Stimulated activated CD8-positive, alpha-beta memory T cell treated with anti-CD3 and anti-CD28 coated beads, Interleukin-15, amount 100 ng/mL, for 24 hours (primary cell): ENCODE results near the gene ITGAX.

Experiments
- DNase-seq: peaks from one replicate; pipeline ENCODE4 v3.0.0-alpha.2; 2020; ENCODE audit warnings: low read depth

Gene ITGAX

GRCh38 chr16:31348579-31348978 is 6.4 kb upstream of the ITGAX start:
- DNase-seq = no peak

GRCh38 chr16:31350275-31351005 is 4.5 kb upstream of the ITGAX start:
- DNase-seq = no peak

GRCh38 chr16:31351246-31351941 is 3.6 kb upstream of the ITGAX start:
- no peak for DNase-seq

- no peak for DNase-seq
Observed at GRCh38 chr16:31351942-31352325, 3.0 kb upstream of the ITGAX start.

- no peak for DNase-seq
Observed at GRCh38 chr16:31352376-31353115, 2.4 kb upstream of the ITGAX start.

DNA sequence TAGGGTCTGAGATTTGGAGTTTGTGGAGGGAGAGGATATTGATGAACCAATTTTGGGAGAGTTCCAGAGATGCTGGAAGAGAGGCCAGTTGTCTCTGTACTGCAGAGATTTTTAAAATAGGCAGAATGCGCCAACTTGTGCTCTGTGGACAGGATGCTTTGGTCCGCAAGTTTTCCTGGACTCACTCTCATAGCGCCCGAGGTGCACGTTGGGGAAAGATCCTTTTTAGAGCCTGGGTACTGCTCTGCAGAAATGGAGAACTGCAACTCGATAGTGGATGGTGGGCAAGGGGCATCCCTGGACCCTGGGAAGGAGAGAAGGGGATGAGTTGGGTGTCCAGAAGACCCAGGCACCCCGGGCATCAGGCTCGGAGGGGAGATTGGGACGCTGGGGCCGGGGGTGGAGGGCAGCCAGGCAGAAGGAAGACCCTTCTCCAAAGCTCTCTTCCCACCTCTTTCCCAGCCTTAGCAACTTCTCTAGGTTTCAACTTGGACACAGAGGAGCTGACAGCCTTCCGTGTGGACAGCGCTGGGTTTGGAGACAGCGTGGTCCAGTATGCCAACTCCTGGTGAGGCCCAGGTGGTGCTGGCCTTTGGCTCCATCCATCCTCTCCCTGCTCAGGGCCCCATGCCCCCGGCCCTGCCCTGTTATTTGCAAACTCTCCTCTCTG is 590 bp downstream of the ITGAX start:
- DNase-seq = no peak

- no peak for DNase-seq
Observed at GRCh38 chr16:31356566-31357323, 1.8 kb downstream of the ITGAX start.

DNA sequence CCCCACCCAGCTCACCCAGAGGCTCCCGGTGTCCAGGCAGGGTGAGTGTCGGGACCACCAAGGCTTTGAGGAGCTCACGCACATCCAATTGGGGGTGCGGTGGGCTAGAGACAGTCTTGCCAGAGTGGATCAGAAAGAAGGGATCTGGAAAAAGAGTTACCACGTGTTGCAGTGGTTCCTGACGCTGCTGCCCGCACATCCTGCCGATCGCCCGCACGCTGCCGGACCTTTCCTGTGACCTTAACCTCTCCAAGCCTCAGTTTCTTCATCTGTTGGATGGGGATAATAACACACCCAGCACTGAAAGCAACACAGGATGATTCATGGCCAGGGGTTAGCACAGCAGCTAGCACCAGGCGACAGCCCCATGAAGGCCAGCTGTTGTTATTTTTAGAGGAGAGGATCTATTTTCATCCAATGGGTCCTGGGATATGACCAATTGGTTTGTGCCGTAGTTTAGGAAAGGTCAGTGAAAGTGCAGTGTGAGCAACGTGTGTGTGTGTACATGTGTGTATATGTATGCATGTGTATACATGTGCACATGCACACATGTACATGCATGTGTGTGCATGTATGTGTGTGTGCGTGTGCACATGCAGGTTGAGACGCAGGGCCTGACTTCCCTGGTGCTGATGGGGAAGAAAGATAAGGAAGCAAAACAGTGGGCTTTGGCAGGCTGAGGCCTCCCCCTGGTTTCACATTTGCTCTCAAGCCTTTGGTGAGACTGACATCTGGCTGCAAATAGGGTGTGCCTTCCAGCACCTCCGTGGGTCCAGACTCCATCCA is 2.5 kb downstream of the ITGAX start:
- DNase-seq = no peak

DNA sequence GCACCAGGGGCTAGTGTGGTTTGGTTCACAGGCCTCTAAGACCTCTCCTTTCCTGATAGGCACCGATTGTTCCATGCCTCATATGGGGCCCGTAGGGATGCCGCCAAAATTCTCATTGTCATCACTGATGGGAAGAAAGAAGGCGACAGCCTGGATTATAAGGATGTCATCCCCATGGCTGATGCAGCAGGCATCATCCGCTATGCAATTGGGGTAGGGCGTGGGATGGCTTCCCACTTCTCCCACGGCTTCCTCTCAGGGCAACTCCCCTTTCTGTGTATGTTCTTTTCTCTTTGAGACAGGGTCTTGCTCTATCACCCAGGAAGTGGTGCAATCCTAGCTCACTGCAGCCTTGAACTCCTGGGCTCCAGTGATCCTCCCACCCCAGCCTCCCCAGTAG is 5.3 kb downstream of the ITGAX start:
- DNase-seq = no peak

- DNase-seq = no peak
Observed at GRCh38 chr16:31361201-31362110, 6.5 kb downstream of the ITGAX start.

GRCh38 chr16:31362476-31363405 is 7.8 kb downstream of the ITGAX start:
- DNase-seq = no peak

GRCh38 chr16:31363721-31364120 is 8.7 kb downstream of the ITGAX start:
- no peak for DNase-seq

DNA sequence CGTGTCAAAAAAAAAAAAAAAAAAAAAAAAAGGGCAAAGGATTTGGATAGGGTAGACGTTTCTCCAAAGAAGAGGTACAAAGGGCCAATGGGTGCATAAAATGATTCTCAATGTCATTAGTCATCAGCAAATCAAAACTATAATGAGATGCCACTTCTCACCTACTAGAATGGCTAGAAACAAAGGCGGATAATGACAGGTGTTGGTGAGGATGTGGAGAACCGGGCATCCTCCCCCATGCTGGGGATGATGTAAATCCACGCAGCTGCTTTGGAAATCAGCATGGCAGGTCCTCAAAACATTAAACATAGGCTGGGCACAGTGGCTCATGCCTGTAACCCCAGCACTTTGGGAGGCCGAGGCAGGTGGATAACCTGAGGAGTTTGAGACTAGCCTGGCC is 9.4 kb downstream of the ITGAX start:
- DNase-seq = no peak

- no peak for DNase-seq
Observed at GRCh38 chr16:31365131-31365865, 10.3 kb downstream of the ITGAX start.

DNA sequence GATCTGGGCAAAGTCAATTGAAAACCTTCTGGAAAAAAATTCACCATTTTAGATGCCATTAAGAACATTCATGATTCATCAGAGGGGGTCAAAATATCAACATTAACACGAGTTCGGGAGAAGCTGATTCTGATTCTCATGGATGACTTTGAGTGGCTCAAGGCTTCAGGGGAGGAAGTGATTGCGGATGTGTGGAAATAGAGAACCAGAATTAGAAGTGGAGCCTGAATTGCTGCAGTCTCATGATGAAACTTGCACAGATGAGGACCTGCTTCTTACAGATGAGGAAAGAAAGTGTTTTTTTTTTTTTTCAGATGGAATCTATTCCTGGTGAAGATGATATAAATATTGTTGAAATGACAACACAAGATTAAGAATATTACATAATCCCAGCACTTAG is 12.9 kb downstream of the ITGAX start:
- DNase-seq = no peak

GRCh38 chr16:31371008-31371407 is 16.0 kb downstream of the ITGAX start:
- no peak for DNase-seq

- no peak for DNase-seq
Observed at GRCh38 chr16:31371619-31372484, 16.9 kb downstream of the ITGAX start.
